ENCODE data around the gene NUAK1.

NUAK1 gene

DNA sequence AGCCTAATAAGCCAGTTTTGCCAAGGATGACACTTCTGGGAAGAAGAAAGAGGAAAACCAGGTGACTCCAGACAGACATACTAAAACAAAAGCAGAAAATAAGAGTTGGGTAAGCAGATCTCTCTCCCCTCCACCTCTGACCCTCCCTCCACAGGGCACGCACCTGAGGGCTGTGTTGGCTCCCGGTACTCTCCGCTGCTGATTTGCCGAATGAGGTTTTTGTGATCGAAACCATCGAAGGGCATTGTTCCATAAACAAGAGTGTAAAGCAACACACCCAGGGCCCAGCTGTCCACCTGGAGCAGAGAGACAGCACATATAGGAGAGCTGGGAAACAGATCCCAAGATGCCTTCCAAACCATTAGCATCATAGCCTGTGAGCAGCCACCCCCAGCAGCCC lies 68.1 kb downstream of the NUAK1 start:
- Histone ChIP-seq H3K36me3 (ENCODE audit: control insufficient read depth, insufficient read depth, low read length) (no peaks in the 10 kb centered on the region), H3K9ac (ENCODE audit: low read length) (no peak overlapping the region), H3K4me1 (ENCODE audit: control insufficient read depth, insufficient read depth, low read length) (peaks cover 11% of the 10 kb centered on the region), H3K4me3 (ENCODE audit: low read length) (no peak overlapping the region), H3K9me3 (ENCODE audit: control insufficient read depth, low read length) (no peaks in the 10 kb centered on the region), H3K27me3 (ENCODE audit: control insufficient read depth, insufficient read depth, low read length) (no peaks in the 10 kb centered on the region)

DNA sequence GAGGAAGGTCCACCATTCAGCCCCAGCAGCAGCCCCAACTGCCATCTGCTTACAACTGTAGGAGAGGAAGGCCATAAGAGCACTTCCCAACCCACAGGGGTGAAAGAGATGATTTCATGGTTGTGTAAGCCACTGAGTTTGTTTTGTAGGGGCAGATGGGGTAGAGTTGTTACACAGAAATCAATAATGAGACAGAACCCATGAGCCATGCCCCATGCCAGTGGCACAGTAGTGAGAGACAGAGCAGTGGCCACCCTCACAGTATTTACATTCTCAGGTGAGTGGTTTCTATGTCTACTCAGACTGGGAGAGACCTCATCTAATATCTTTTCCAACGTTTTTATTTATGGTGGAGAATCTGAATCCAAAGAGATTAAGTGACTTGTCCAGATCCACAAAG lies 68.6 kb downstream of the NUAK1 start:
- Histone ChIP-seq H3K27me3 (ENCODE audit: control insufficient read depth, insufficient read depth, low read length) (no peaks in the 10 kb centered on the region), H3K4me1 (ENCODE audit: control insufficient read depth, insufficient read depth, low read length) (peaks cover 7% of the 10 kb centered on the region), H3K4me3 (ENCODE audit: low read length) (no peak overlapping the region), H3K9ac (ENCODE audit: low read length) (no peak overlapping the region), H3K9me3 (ENCODE audit: control insufficient read depth, low read length) (no peaks in the 10 kb centered on the region), H3K36me3 (ENCODE audit: control insufficient read depth, insufficient read depth, low read length) (no peaks in the 10 kb centered on the region)

DNA sequence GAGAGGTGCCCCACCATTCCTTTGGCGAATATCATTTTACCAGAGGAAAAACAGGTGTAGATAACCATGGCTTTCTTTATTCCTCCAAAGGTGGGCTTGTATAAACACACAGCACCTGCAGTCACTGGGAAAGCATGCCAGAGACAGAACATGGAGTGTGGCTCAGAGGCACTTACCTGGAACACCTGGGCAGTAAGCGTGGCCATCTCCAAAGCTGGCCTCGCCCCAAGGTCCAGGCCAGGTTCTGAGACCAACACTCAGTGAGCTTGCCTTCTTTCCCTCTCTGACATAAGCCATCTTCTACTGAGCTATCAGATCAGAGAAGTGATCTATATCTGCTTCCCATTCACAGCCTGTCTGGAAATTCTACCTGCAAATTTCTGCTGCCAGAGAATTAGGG lies 70.5 kb downstream of the NUAK1 start:
- Histone ChIP-seq H3K9me3 (ENCODE audit: control insufficient read depth, low read length) (no peaks in the 10 kb centered on the region), H3K27me3 (ENCODE audit: control insufficient read depth, insufficient read depth, low read length) (no peaks in the 10 kb centered on the region), H3K36me3 (ENCODE audit: control insufficient read depth, insufficient read depth, low read length) (no peaks in the 10 kb centered on the region), H3K9ac (ENCODE audit: low read length) (no peak overlapping the region), H3K4me1 (ENCODE audit: control insufficient read depth, insufficient read depth, low read length) (no peaks in the 10 kb centered on the region), H3K4me3 (ENCODE audit: low read length) (no peak overlapping the region)

DNA sequence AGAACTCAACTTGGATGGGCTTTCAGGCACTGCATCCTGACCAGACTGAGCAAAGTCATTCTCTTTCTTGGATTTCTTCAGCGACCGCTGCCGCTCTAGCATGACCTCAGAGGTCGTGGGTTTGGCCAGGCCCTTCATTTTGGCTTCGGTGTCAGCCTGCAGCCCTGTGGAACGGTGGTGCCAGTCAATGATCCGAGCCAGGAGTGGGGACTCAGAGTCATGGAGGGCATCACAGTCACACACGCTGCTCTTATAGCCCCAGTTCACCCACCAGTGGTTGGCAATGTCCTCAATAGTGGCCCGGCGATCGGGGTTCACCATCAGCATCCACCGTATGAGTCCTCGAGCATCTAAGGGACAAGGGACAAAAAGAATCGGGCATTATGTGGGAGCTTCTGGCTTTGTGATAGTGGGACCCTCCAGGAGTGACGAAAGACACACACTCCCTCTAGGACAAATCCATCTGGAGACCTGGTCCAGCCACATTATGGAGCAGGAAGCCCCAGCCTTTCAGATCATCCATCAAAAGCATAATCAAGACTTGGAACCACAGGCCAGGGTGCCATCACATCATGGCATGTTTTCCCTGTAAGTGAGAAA lies 71.0 kb downstream of the NUAK1 start:
- H3K36me3 ChIP-seq (ENCODE audit: control insufficient read depth, insufficient read depth, low read length), result no peaks in the 10 kb centered on the region
- H3K27me3 ChIP-seq (ENCODE audit: control insufficient read depth, insufficient read depth, low read length), result no peaks in the 10 kb centered on the region
- no peaks in the 10 kb centered on the region for H3K4me1 ChIP-seq (ENCODE audit: control insufficient read depth, insufficient read depth, low read length)
- H3K9me3 ChIP-seq (ENCODE audit: control insufficient read depth, low read length), result no peaks in the 10 kb centered on the region
- H3K9ac ChIP-seq (ENCODE audit: low read length), result no peak overlapping the region
- H3K4me3 ChIP-seq (ENCODE audit: low read length), result no peak overlapping the region

DNA sequence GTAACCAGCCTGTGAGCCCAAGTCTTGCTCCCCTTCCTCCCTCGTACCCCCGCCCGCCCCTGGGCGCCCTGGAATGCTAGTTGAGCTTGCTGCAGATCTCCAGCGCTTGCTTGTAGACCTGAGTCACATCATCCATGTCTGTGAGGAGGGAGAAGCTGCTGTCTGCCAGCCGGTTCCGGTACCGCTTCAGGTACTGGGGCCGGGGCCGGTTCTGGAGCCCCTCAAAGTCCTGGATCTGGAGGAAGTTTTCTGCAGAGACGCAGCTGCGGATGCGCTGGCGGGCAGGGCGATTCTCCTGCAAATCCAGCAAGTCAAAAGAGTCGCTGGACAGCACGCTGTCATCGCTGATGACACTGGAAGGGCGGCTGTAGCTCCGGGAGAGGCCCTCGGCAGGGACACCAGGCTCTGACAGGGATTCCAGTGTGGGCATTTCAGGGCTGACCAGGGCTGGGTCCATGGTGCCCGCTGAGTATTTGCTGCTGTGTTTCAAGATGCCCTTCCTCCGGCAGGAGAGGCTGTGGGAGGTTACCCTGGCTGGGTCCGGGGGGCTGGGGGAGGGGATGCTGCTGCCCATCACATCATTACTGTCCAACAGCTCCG lies 71.9 kb downstream of the NUAK1 start:
- H3K4me3 ChIP-seq (ENCODE audit: low read length), result no peak overlapping the region
- H3K9ac ChIP-seq (ENCODE audit: low read length), result no peak overlapping the region
- no peaks in the 10 kb centered on the region for H3K9me3 ChIP-seq (ENCODE audit: control insufficient read depth, low read length)
- no peaks in the 10 kb centered on the region for H3K4me1 ChIP-seq (ENCODE audit: control insufficient read depth, insufficient read depth, low read length)
- no peaks in the 10 kb centered on the region for H3K27me3 ChIP-seq (ENCODE audit: control insufficient read depth, insufficient read depth, low read length)
- no peaks in the 10 kb centered on the region for H3K36me3 ChIP-seq (ENCODE audit: control insufficient read depth, insufficient read depth, low read length)

DNA sequence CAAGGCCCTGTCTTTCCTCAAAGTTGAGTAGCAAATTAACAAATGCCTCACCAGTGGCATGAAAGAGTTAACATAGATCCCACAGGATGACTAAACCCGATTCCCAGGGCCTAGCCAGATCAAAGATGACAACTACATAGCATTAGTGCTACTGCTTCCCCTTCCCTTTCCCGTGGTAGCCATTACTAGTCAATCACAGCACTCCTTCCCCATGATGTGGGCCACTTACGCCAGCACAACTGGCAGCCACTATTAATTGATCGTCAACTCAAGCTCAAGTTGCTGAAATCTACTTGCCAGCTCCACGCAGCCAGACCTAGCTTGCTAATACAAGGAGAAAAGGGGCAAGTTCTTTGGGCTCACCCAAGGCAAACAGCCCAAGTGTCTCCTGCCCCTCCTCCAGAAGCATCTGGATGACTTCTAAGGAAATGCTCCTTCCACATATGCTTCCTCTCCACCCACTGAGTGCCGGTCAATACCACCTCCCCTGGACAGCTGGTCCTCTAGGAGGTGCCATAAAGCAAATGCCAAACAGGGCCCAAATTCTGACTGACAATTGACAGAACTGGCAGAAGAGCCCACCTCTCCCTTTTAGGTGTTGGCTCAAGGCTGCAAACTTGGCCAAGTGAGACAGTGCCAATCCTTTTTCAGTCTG lies 72.6 kb downstream of the NUAK1 start:
- Histone ChIP-seq H3K4me3 (ENCODE audit: low read length) (no peak overlapping the region), H3K27me3 (ENCODE audit: control insufficient read depth, insufficient read depth, low read length) (no peaks in the 10 kb centered on the region), H3K9ac (ENCODE audit: low read length) (no peak overlapping the region), H3K9me3 (ENCODE audit: control insufficient read depth, low read length) (no peaks in the 10 kb centered on the region), H3K4me1 (ENCODE audit: control insufficient read depth, insufficient read depth, low read length) (no peaks in the 10 kb centered on the region), H3K36me3 (ENCODE audit: control insufficient read depth, insufficient read depth, low read length) (no peaks in the 10 kb centered on the region)

DNA sequence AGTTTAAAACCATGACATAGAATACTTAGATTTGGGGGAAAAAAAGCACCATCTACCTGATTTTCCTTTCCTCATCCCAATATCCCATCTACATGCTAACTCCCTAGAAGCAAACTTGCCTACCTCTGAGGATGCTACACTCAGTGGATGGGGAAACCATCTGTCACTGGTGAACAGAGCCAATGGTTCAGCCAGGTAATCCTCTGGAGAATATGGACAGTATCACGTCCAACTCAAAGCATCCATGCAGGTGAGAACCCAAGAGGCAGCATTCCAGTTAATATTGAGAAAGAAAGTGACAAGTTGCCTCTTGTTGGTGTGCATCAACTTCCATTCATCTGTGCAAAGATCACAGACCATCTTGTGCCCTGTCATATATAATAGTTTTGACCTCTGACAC lies 73.2 kb downstream of the NUAK1 start:
- Histone ChIP-seq H3K27me3 (ENCODE audit: control insufficient read depth, insufficient read depth, low read length) (no peaks in the 10 kb centered on the region), H3K9me3 (ENCODE audit: control insufficient read depth, low read length) (no peaks in the 10 kb centered on the region), H3K4me3 (ENCODE audit: low read length) (no peak overlapping the region), H3K36me3 (ENCODE audit: control insufficient read depth, insufficient read depth, low read length) (no peaks in the 10 kb centered on the region), H3K4me1 (ENCODE audit: control insufficient read depth, insufficient read depth, low read length) (no peaks in the 10 kb centered on the region), H3K9ac (ENCODE audit: low read length) (no peak overlapping the region)

DNA sequence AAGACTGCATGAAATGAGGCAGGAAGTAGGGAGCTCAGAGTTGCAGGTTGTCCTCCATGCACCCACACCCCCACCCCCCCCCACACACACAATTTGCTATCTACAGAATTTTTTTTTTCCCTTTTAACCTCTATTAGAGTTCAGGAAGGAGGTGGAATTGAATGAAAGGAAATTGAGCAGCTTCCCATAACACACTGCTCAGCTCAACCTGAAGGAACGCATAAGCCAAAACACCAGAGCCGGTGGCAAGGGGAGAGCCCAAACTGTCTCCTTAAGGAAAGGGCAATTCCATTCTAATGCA lies 74.1 kb downstream of the NUAK1 start:
- Histone ChIP-seq H3K4me1 (ENCODE audit: control insufficient read depth, insufficient read depth, low read length) (no peaks in the 10 kb centered on the region), H3K27me3 (ENCODE audit: control insufficient read depth, insufficient read depth, low read length) (no peaks in the 10 kb centered on the region), H3K36me3 (ENCODE audit: control insufficient read depth, insufficient read depth, low read length) (no peaks in the 10 kb centered on the region), H3K4me3 (ENCODE audit: low read length) (no peak overlapping the region), H3K9ac (ENCODE audit: low read length) (no peak overlapping the region), H3K9me3 (ENCODE audit: control insufficient read depth, low read length) (no peaks in the 10 kb centered on the region)

DNA sequence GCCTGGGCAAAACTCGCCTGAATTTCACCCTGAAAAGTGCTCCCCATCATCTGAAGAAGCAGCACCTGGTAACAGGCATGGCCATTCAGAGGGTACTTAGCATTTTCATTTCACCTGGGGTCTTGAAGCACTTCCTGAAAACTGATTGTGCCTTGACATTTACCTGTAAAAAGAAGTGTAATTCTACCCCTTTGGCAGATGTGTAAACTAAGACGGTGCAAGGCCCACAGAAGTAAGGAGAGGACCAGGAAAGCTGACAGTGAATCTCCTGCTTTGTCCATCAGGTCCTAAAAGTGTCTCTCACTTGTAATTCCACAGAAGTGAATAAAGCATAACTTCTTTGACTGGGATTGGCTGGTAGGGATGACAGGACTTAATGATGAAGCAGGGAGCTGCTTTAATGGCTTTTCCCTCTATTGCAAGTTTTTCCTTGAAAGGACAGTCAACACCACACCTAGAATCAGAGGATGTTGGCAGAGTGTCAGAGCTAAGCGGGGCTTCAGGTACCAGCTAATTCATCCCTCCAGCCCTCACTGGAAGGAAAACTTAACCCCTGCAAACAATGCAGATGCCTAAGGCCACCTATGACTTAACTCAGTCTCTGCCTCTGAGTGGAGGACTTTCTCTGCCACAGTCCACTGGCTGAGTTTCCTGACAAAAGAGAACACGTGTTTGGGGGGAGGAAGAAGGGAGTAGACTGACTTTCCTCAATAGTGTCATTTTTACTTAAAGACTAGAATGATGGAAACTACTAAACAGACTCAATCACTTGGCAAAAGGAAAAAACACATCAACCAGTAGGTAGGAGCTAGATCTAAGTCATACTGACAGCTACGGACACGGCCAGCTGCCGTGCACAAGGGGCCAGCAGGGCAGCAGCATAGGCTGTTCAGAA lies 74.7 kb downstream of the NUAK1 start:
- H3K4me1 ChIP-seq (ENCODE audit: control insufficient read depth, insufficient read depth, low read length), result no peaks in the 10 kb centered on the region
- no peaks in the 10 kb centered on the region for H3K9me3 ChIP-seq (ENCODE audit: control insufficient read depth, low read length)
- no peak overlapping the region for H3K9ac ChIP-seq (ENCODE audit: low read length)
- no peaks in the 10 kb centered on the region for H3K36me3 ChIP-seq (ENCODE audit: control insufficient read depth, insufficient read depth, low read length)
- no peak overlapping the region for H3K4me3 ChIP-seq (ENCODE audit: low read length)
- H3K27me3 ChIP-seq (ENCODE audit: control insufficient read depth, insufficient read depth, low read length), result no peaks in the 10 kb centered on the region

DNA sequence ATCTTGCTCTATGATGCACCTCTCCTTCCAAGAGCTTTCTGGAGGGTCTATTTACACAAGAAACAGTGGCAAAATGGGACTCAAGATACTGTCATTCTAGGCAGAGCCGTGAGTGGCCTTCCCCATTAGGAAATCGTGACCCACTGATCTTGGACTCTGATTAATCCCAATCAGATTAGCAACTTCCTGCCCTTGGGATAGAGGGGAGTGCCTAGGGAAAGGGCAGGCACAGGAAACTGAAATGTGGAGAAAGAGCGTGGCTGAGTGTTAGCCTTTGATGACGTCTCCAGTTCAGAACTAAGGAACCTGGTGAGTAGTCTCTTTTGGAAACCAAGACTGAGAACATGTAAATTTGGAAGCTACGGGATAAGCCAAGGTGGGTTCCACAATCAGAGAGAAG lies 76.1 kb downstream of the NUAK1 start:
- H3K9me3 ChIP-seq (ENCODE audit: control insufficient read depth, low read length), result no peaks in the 10 kb centered on the region
- H3K36me3 ChIP-seq (ENCODE audit: control insufficient read depth, insufficient read depth, low read length), result no peaks in the 10 kb centered on the region
- H3K4me1 ChIP-seq (ENCODE audit: control insufficient read depth, insufficient read depth, low read length), result no peaks in the 10 kb centered on the region
- H3K9ac ChIP-seq (ENCODE audit: low read length), result no peak overlapping the region
- no peaks in the 10 kb centered on the region for H3K27me3 ChIP-seq (ENCODE audit: control insufficient read depth, insufficient read depth, low read length)
- H3K4me3 ChIP-seq (ENCODE audit: low read length), result no peak overlapping the region

DNA sequence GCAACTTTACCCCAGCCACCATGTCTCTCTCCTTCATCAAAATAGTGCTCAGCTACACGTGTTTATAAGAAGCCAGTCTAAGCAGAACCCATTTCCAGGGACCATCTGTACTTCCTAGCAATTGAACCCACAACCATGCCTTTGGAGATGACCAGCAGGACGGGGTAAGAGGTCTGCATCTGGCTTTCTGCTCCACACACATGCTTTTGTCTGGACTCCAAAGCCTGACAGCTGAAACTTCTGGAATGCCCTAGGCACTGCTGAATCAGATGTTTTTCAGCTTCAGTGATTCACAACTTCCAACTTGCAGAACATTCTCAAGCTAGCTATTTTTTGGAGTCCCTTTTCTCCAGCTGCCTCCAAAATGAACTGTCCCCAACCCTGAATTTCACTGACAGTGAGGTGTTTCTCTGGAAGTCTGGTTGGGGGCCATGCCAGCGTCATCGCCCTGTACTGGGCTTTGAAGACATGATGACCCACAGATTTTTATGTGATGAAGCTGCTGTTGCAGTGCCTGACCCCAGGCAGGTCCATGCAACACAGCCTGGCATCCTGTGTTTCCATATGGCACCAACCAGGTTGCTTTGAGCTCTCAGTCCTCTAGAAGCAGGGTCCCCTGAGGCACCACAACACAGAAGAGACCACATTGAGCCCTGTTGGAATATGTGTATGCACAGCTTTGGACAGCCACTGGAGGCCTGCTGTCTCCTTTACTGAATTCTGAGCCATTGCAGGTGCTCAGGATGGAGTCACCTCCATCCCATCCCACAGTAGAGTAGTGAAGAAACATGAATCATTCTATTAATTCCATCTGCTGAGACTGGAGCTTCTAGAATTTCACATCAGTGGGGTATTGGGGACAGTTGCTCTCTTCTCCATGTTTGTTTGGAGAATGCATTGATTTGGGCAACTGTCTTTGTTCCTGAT lies 80.2 kb downstream of the NUAK1 start:
- H3K9me3 ChIP-seq (ENCODE audit: control insufficient read depth, low read length), result no peaks in the 10 kb centered on the region
- no peak overlapping the region for H3K9ac ChIP-seq (ENCODE audit: low read length)
- no peaks in the 10 kb centered on the region for H3K4me1 ChIP-seq (ENCODE audit: control insufficient read depth, insufficient read depth, low read length)
- no peaks in the 10 kb centered on the region for H3K27me3 ChIP-seq (ENCODE audit: control insufficient read depth, insufficient read depth, low read length)
- no peak overlapping the region for H3K4me3 ChIP-seq (ENCODE audit: low read length)
- no peaks in the 10 kb centered on the region for H3K36me3 ChIP-seq (ENCODE audit: control insufficient read depth, insufficient read depth, low read length)

Measured in mucosa of stomach (tissue), 1 donor.